AG10803 (cell line): ENCODE measurements around the gene ZDHHC23.

Source experiments
- DNase-seq: peaks from one replicate; pipeline ENCODE4 v3.0.0; 2010; ENCODE audit warnings: low read depth
- H3K4me3 ChIP-seq: 2 replicates; pipeline ENCODE4 v1.5.1; 2011; ENCODE audit warnings: mild to moderate bottlenecking, low read length, control low read depth
- CTCF ChIP-seq: conservative IDR thresholded peaks from 2 replicates; pipeline ENCODE4 v1.5.1; 2011; ENCODE audit warnings: mild to moderate bottlenecking, low read length, control low read depth, inconsistent platforms

ZDHHC23 gene

GRCh38 chr3:113963879-113964278, 16.1 kb downstream of the ZDHHC23 start:
- no peak for TF ChIP-seq CTCF
- no peak for DNase-seq
- H3K4me3 ChIP-seq = no peak overlapping the region

DNA sequence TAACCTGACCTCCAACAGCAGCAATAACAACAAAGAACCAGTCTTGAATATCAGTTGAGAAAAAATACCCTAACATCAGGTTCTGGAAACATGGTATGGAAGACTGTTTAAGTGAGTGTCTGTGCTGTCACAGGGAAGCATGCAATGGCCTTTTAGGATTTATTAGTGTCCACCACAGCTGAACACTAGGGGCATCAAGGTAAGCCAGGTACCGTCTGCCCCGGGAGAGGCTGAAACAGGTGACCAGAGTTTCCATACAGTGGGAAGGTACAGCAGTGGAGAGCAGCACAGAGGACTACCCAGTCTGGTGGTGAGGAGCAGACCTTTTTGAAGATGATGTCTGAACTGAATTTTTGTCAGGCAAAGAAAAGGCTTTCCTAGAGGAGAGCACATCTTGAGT, 18.4 kb downstream of the ZDHHC23 start:
- DNase-seq = no peak
- no peak for TF ChIP-seq CTCF

GRCh38 chr3:113968986-113969385, 21.2 kb downstream of the ZDHHC23 start:
- TF ChIP-seq CTCF = no peak
- no peak overlapping the region for H3K4me3 ChIP-seq
- DNase-seq = peak; percentile 82

More for the DNA sequence above, 18.4 kb downstream of the ZDHHC23 start:
- no peak overlapping the region for H3K4me3 ChIP-seq

DNA sequence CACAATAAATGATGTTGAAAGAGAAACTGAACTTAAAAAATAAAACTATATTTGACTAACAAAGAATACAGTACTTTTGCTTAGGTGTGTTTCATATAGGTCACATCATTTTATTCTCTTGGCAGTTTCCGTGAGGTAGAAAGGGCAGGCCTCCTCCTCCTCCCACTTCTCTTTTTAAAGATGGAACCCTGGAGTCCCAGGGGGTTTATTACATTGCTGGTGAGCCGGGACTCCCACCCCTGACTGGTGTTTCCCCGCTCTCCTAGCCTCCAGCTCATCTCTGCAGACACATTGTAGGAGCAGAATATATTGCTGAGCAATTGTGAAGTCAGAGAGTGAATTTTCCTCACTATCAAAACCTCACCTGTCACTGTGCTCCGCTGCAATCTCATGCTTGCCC, 30.0 kb downstream of the ZDHHC23 start:
- DNase-seq = no peak
- TF ChIP-seq CTCF = no peak
- H3K4me3 ChIP-seq = no peak overlapping the region

- TF ChIP-seq CTCF = no peak
- no peak for DNase-seq
Measured at GRCh38 chr3:113979916-113980315, 32.1 kb downstream of the ZDHHC23 start.

DNA sequence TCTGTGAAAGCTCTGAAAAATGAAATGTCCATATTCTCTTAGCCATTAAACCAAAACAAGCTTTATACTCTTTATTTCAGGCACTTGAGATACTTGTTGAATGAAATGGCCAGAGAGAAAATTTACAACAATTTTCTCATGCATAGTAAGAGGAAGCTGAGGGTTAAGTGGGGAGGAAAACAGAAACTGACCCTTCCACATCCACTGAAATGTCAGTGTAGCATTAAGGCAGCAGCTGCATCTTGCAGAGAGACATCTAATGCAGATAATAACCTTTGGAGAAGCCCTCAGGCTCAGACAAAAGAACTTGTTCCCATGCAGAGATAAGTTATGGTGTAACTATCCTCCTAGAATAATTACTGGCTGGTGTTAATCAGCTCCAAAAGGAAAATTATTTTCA, 34.0 kb downstream of the ZDHHC23 start:
- H3K4me3 ChIP-seq = no peak overlapping the region
- no peak for TF ChIP-seq CTCF
- no peak for DNase-seq

More at GRCh38 chr3:113979916-113980315, 32.1 kb downstream of the ZDHHC23 start:
- no peak overlapping the region for H3K4me3 ChIP-seq

- no peak for DNase-seq
- no peak overlapping the region for H3K4me3 ChIP-seq
- no peak for TF ChIP-seq CTCF
Measured at GRCh38 chr3:113983544-113983943, 35.7 kb downstream of the ZDHHC23 start.
